Lung (tissue), 12 donors: Measurements from ENCODE around the gene DCAF10. TPM values are rescaled to one million over a fixed set of nuclear protein-coding genes. Genes with fewer than 3 reads are reported as not detected.

Experiments
- ATAC-seq: fragments of 200-7000 bp; cut with Tn5 transposase; one replicate; pipeline ENCODE4 v1.9.1; 2020; ENCODE audit warnings: moderate number of reproducible peaks; ENCODE audit not compliant: insufficient read depth, low FRiP score
- DNase-seq, 3 donors: peaks; one replicate each; pipeline ENCODE4 v3.0.0-alpha.2; 2013 to 2017
- H3K27ac ChIP-seq, 2 donors: one replicate each; pipeline ENCODE4 v1.5.1; 2013; ENCODE audit warnings: mild to moderate bottlenecking in 2 of 2, moderate library complexity in 2 of 2, control low read depth in 1 of 2, inconsistent platforms in 1 of 2, low read depth in 1 of 2, low read length in 1 of 2
- H3K27me3 ChIP-seq, 3 donors: one replicate each; pipeline ENCODE4 v1.5.1; 2013; ENCODE audit warnings: low read length in 2 of 3; ENCODE audit not compliant: control insufficient read depth in 3 of 3, insufficient read depth in 3 of 3
- H3K36me3 ChIP-seq, 4 donors: one replicate each; pipeline ENCODE4 v1.5.1; 2013; ENCODE audit warnings: low read length in 4 of 4, mild to moderate bottlenecking in 1 of 4, moderate library complexity in 1 of 4; ENCODE audit not compliant: control insufficient read depth in 4 of 4, insufficient read depth in 4 of 4
- H3K4me1 ChIP-seq, 5 donors: one replicate each; pipeline ENCODE4 v1.5.1; 2013; ENCODE audit warnings: low read length in 5 of 5, mild to moderate bottlenecking in 2 of 5, moderate library complexity in 1 of 5; ENCODE audit not compliant: control insufficient read depth in 5 of 5, insufficient read depth in 5 of 5
- H3K4me3 ChIP-seq: one replicate; pipeline ENCODE4 v1.5.1; 2013; ENCODE audit warnings: mild to moderate bottlenecking, control low read depth, moderate library complexity
- H3K9ac ChIP-seq, 2 donors: one replicate each; pipeline ENCODE4 v1.5.1; 2013; ENCODE audit warnings: low read length in 2 of 2, control low read depth in 1 of 2; ENCODE audit not compliant: insufficient read depth in 1 of 2
- H3K9me3 ChIP-seq, 4 donors: one replicate each; pipeline ENCODE4 v1.5.1; 2013; ENCODE audit warnings: low read length in 3 of 4, mild to moderate bottlenecking in 1 of 4, moderate library complexity in 1 of 4; ENCODE audit not compliant: control insufficient read depth in 4 of 4, insufficient read depth in 3 of 4
- WGBS, 2 donors: extraction: QIAGEN DNeasy Blood & Tissue Kit; methylation state at CpG; one replicate each; pipeline ENCODE4 v1.1.7; 2013; 5-methylcytosine and 5-hydroxymethylcytosine counted together
- polyA plus RNA-seq, 2 donors: library from polyadenylated mRNA; stranded (reverse); fragments of 200-250 nt; gene quantifications; one replicate each; pipeline ENCODE4 v1.2.1, GENCODE V29; 2013
- total RNA-seq, 2 donors: library from RNA; depleted of rRNA in 1 of 2; stranded (reverse); fragments of >200 nt in 1 of 2; gene quantifications; one replicate each; pipeline ENCODE4 v1.2.1, GENCODE V29; 2014 to 2021
- TF ChIP-seq, protein P1 (sequence below): IDR thresholded peaks from 2 replicates; pipeline ENCODE4 v1.5.1; 2012; ENCODE audit warnings: mild to moderate bottlenecking; ENCODE audit errors: control extremely low read depth, extremely low read depth
- donor health status: control.
- donor health status: control.
- donor health status: Bipolar disorder and iron deficiency.
- donor health status: healthy.
- donor health status: DM: yes; HTN: yes; CAD: no.

Gene DCAF10
- total and polyA plus RNA-seq, 4 donors, result 5.8 to 35.5 (median 13.8) TPM

DNA sequence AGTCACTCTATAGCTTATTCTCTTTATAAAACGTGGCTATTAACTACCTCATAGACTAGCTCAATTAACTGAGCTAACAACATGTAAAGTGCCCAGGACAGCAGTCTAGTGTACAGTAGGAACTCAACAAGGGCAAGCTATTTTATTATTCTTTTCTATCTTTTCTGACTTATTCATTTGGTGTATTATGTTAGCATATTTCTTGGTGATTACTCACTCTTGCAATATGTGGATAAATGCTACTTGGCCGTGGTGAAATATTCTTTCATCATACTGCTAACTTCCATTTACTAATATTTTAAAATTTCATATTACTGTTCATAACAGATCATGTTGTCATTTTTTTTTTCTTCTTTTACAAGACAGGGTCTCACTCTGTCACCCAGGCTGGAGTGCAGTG lies 98.4 kb downstream of the DCAF10 start:
- Histone ChIP-seq H3K27ac (no peak overlapping the region), H3K27me3 (no peaks in the 10 kb centered on the region), H3K36me3 (peaks cover 7 to 16% (median 10%) of the 10 kb centered on the region in 4 donors), H3K4me3 (no peak overlapping the region), H3K9me3 (no peaks in the 10 kb centered on the region), H3K4me1 (peaks cover 0 to 11% (median 6%) of the 10 kb centered on the region in 5 donors), H3K9ac (no peak overlapping the region)
- ATAC-seq (no peak), DNase-seq (no peak)
- TF ChIP-seq, protein P1, sequence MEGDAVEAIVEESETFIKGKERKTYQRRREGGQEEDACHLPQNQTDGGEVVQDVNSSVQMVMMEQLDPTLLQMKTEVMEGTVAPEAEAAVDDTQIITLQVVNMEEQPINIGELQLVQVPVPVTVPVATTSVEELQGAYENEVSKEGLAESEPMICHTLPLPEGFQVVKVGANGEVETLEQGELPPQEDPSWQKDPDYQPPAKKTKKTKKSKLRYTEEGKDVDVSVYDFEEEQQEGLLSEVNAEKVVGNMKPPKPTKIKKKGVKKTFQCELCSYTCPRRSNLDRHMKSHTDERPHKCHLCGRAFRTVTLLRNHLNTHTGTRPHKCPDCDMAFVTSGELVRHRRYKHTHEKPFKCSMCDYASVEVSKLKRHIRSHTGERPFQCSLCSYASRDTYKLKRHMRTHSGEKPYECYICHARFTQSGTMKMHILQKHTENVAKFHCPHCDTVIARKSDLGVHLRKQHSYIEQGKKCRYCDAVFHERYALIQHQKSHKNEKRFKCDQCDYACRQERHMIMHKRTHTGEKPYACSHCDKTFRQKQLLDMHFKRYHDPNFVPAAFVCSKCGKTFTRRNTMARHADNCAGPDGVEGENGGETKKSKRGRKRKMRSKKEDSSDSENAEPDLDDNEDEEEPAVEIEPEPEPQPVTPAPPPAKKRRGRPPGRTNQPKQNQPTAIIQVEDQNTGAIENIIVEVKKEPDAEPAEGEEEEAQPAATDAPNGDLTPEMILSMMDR, result no peak
- WGBS, 2 donors, result 60 to 79% methylated on average over 2 of the region's 2 CpGs

DNA sequence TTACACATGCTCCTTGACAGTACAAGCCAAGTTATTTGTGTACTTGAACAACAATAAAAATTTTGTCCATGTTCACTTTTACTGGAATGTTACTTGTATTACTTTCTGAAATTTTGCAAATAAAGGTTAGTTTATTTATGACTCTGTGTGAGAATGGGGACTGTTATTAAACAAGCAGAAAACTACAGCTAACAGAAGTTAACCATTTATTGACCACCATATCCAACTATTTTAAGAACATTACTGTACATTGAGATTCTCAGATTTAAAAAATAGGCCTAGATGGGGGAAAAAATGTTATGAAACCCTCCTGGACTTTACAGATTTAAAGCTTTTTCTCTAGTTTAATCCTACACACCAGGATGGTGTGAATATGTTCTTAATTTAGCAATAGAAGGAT lies 101.5 kb downstream of the DCAF10 start:
- Histone ChIP-seq H3K9me3 (no peaks in the 10 kb centered on the region), H3K36me3 (peaks cover 4 to 11% (median 6%) of the 10 kb centered on the region in 4 donors), H3K27me3 (no peaks in the 10 kb centered on the region), H3K27ac (no peak overlapping the region), H3K4me1 (peaks cover 6 to 19% (median 8%) of the 10 kb centered on the region in 5 donors), H3K9ac (no peak overlapping the region), H3K4me3 (no peak overlapping the region)
- ATAC-seq (no peak), DNase-seq (no peak)
- TF ChIP-seq, protein P1, result no peak

DNA sequence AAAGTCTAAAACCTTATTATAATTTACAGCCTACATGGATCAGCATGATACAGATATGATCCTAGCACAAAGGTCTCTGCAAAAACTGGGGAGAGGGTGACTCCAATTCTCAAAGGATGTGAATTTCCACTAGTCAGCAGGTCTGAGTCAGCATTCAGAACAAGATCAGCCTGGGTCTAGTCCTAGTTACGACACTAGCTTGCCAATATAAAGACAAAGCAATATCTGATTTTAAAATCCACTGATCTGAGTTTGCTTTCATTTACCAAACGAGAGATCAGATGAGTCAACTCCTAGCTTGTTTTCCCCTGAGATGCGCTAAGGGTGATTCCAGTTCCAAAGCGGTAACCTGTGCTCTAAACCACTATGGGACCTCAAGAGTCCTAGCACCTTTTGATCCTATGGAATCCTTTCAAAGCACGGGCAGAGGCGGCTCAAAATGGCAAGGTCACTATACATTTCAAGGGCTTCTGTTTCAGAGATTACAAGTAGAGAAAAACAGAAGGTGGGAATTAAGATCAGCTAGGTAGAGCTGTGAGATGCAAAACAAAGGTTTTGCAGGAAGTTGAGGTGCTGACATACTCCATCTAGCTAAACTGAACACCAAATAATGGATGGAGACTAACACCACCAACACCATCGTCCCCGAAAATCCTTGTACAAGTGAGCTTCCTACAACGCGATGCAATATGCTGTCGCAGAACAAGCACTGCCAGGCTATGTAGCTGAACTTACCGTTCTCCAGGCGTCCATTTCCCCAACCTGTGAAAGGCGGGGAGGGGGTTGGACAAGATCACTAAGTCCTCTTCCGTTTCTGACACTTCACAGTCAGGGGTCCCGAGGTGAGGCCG lies 102.4 kb downstream of the DCAF10 start:
- peak overlapping the region; percentile 75 for H3K4me3 ChIP-seq
- DNase-seq (no peak), ATAC-seq (no peak)
- H3K9me3 ChIP-seq, result no peaks in the 10 kb centered on the region
- H3K9ac ChIP-seq, result peak overlapping the region; percentile 7 to 44
- 10 to 11% methylated on average over 17 of the region's 17 CpGs for WGBS, 2 donors
- H3K4me1 ChIP-seq, result peaks cover 6 to 19% (median 8%) of the 10 kb centered on the region in 5 donors
- H3K27me3 ChIP-seq, result no peaks in the 10 kb centered on the region
- TF ChIP-seq, protein P1, result no peak
- peak overlapping the region; percentile 72 to 82 for H3K27ac ChIP-seq
- H3K36me3 ChIP-seq, result peaks cover 3 to 9% (median 4%) of the 10 kb centered on the region in 4 donors
